GM12878 (cell line): Measurements from ENCODE around the gene NIN. TPM values are rescaled to one million over a fixed set of nuclear protein-coding genes. Genes with fewer than 3 reads are reported as not detected.

Experiments
- ATAC-seq: fragments of 200-7000 bp; cut with Tn5 transposase; 3 replicates; pipeline ENCODE4 v1.9.1; 2020; ENCODE audit warnings: mild to moderate bottlenecking, moderate library complexity
- BruUV-seq: library from RNA; stranded (reverse); fragments of 400-500 nt; replicated peaks from 2 replicates; lab custom pipeline; 2021; lab: Mats Ljungman, UMichigan
- CTCF ChIA-PET: fragments of 300-600 bp; sonication (Branson Sonifier 250); formaldehyde crosslinking; extraction: SDS; loops from one replicate; lab custom pipeline; 2021; ENCODE audit warnings: inconsistent platforms; lab: Yijun Ruan, JAX
- POLR2A ChIA-PET: fragments of 350-600 bp; formaldehyde crosslinking; extraction: SDS; loops from one replicate; lab custom pipeline; 2021; ENCODE audit warnings: inconsistent platforms; lab: Charles Lee
- RAD21 ChIA-PET: fragments of 300-600 bp; sonication (Branson Sonifier 250); formaldehyde crosslinking; loops from one replicate; lab custom pipeline; 2023; ENCODE audit warnings: antibody characterized with exemption; ENCODE audit not compliant: unreplicated experiment; lab: Charles Lee
- SMC1A ChIA-PET: fragments of 300-600 bp; sonication (Branson Sonifier 250); formaldehyde crosslinking; loops from one replicate; lab custom pipeline; 2023; ENCODE audit not compliant: unreplicated experiment, uncharacterized antibody; lab: Charles Lee
- DNase-seq: peaks from one replicate; pipeline ENCODE4 v3.0.0-alpha.2; 2011; ENCODE audit warnings: low read depth, low spot score
- FAIRE-seq: peaks from 3 replicates; lab custom pipeline; 2011; peaks lifted over from hg19 to GRCh38; lab: Jason Lieb, UNC
- H2AFZ ChIP-seq: 2 replicates; pipeline ENCODE4 v1.6.0; 2011; ENCODE audit warnings: low read depth, low read length, control low read depth; ENCODE audit not compliant: control insufficient read depth
- H3K27ac ChIP-seq: 2 replicates; pipeline ENCODE4 v1.5.1; 2011; ENCODE audit warnings: control low read depth; ENCODE audit not compliant: control insufficient read depth, insufficient read depth
- H3K27me3 ChIP-seq, 2 experiments: replicated peaks in 1 of 2; 2 replicates each; pipeline versions ENCODE4 v1.6.0 to v1.6.1; 2011; ENCODE audit warnings: low read length in 1 of 2; ENCODE audit not compliant: control insufficient read depth in 2 of 2, insufficient read depth in 2 of 2
- H3K36me3 ChIP-seq, 2 experiments: 2 replicates each; pipeline ENCODE4 v1.5.1; 2011; ENCODE audit warnings: low read length in 1 of 2; ENCODE audit not compliant: control insufficient read depth in 2 of 2, insufficient read depth in 2 of 2
- H3K4me1 ChIP-seq: 2 replicates; pipeline ENCODE4 v1.6.1; 2011; ENCODE audit warnings: mild to moderate bottlenecking, low read length, moderate library complexity, mixed read lengths; ENCODE audit not compliant: control insufficient read depth, insufficient read depth
- H3K4me2 ChIP-seq: 2 replicates; pipeline ENCODE4 v1.6.0; 2011; ENCODE audit warnings: control low read depth; ENCODE audit not compliant: control insufficient read depth, insufficient read depth
- H3K4me3 ChIP-seq: fragments of 200-600 bp; sonication (generic); 2 replicates; pipeline ENCODE4 v1.5.1; 2016
- H3K79me2 ChIP-seq: 2 replicates; pipeline ENCODE4 v1.6.0; 2011; ENCODE audit warnings: low read length; ENCODE audit not compliant: control insufficient read depth, insufficient read depth
- H3K9ac ChIP-seq: 2 replicates; pipeline ENCODE4 v1.8.0; 2011; ENCODE audit warnings: low read length, control low read depth, mixed read lengths; ENCODE audit not compliant: control insufficient read depth, insufficient read depth
- H3K9me3 ChIP-seq: replicated peaks from 3 replicates; pipeline ENCODE4 v1.5.1; 2011; ENCODE audit warnings: mild to moderate bottlenecking, low read length; ENCODE audit not compliant: control insufficient read depth, insufficient read depth
- H4K20me1 ChIP-seq: 2 replicates; pipeline ENCODE4 v1.6.0; 2011; ENCODE audit not compliant: control insufficient read depth, insufficient read depth
- HDAC6 ChIP-seq: fragments of 200-600 bp; sonication (generic); IDR thresholded peaks from one replicate; pipeline ENCODE4 v1.8.0; 2017; ENCODE audit warnings: antibody characterized with exemption; ENCODE audit not compliant: unreplicated experiment
- POLR2A ChIP-seq: IDR thresholded peaks from 2 replicates; pipeline ENCODE4 v1.6.1; 2011; ENCODE audit warnings: low read depth, mild to moderate bottlenecking, low read length
- SIN3A ChIP-seq: IDR thresholded peaks from 2 replicates; pipeline ENCODE4 v1.6.1; 2012; ENCODE audit warnings: low read depth, low read length, improper control_type of control experiment
- TCF7 ChIP-seq: IDR thresholded peaks from 2 replicates; pipeline ENCODE4 v1.6.1; 2014; ENCODE audit warnings: antibody characterized with exemption, borderline replicate concordance
- YY1 ChIP-seq: IDR thresholded peaks from 2 replicates; pipeline ENCODE4 v1.6.1; 2011; ENCODE audit warnings: low read depth, mild to moderate bottlenecking, low read length
- WGBS: methylation state at CpG from one replicate; pipeline ENCODE4 v1.1.6; 2016; ENCODE audit warnings: low lambda C conversion rate; ENCODE audit not compliant: insufficient replicate concordance, insufficient coverage; ENCODE audit errors: missing lambda C conversion rate; 5-methylcytosine and 5-hydroxymethylcytosine counted together
- in situ Hi-C: fragments of 300-500 bp; cut with MboI; formaldehyde crosslinking; loops from 9 replicates; pipeline ENCODE4 v1.14.3; 2018; ENCODE audit warnings: mixed read lengths
- intact Hi-C: fragments of 100-400 bp; cut with micrococcal nuclease; formaldehyde crosslinking; loops from one replicate; pipeline ENCODE4 v1.14.2; 2022; ENCODE audit not compliant: unreplicated experiment
- polyA plus RNA-seq, 11 experiments: library from polyadenylated mRNA; depleted of rRNA in 4 of 11; unstranded in 6 of 11; stranded (reverse) in 5 of 11; fragments of >200 nt; fragmentation: Nextera tagmentation in 4 of 11; fragmentation: Illumina TruSeq in 1 of 11; extraction: Ambion mirVana in 4 of 11; extraction: Trizol in 1 of 11; gene quantifications; 1 replicate in 1 of 11; 2 replicates in 10 of 11; pipeline versions ENCODE4 v1.2.1 to v1.2.3, GENCODE V29; 2011 to 2016; ENCODE audit warnings: inconsistent platforms in 2 of 11, missing spikeins in 2 of 11, low read depth in 1 of 11
- total RNA-seq, 4 experiments: library from RNA; depleted of rRNA in 3 of 4; stranded (reverse); fragments of >200 nt in 3 of 4; fragmentation: Illumina TruSeq in 1 of 4; extraction: Trizol in 1 of 4; gene quantifications; 2 replicates each; pipeline versions ENCODE4 v1.2.1 to v1.2.3, GENCODE V29; 2013 to 2021
- TF ChIP-seq, protein P1 (sequence below): IDR thresholded peaks from 2 replicates; pipeline ENCODE4 v1.6.1; 2011; ENCODE audit warnings: mild to moderate bottlenecking, low read depth, low read length, moderate library complexity; ENCODE audit not compliant: insufficient replicate concordance

Gene NIN
- total and polyA plus RNA-seq, 10 of the 15 experiments (the other 5 are each of a cell fraction or from before 2014, with no cell fraction given), result 16.2 to 135 (median 70.3) TPM

GRCh38 chr14:50784683-50785456 lies 46.1 kb downstream of the NIN start:
- intact Hi-C loops, result no loop called here
- WGBS, result 44% methylated on average over 15 of the region's 16 CpGs
- peaks cover 49% of the 10 kb centered on the region for H3K79me2 ChIP-seq
- H3K4me1 ChIP-seq, result peaks cover 52% of the 10 kb centered on the region
- peak overlapping the region; percentile 5; the same call in 1 of the 2 replicates for H3K27ac ChIP-seq
- ChIA-PET CTCF (interaction anchor here (1.0 to 20.1 kb wide), 5 partner anchors 9 to 245 kb away, joined by 3 to 237 read pairs (median 3); no protein-coding TSS in a partner anchor), SMC1A (interaction anchor here (1.1 to 17.3 kb wide), 7 partner anchors 8 to 168 kb away, joined by 3 to 360 read pairs (median 11); partner anchors contain the start of gene NIN), POLR2A (interaction anchor here (0.6 to 1.0 kb wide), 4 partner anchors 54 to 165 kb away, joined by 3 to 4 read pairs (median 3); no protein-coding TSS in a partner anchor), RAD21 (interaction anchor here (1.0 to 10.9 kb wide), 6 partner anchors 8 to 128 kb away, joined by 3 to 113 read pairs (median 8); partner anchors contain the start of gene NIN)
- no peaks in the 10 kb centered on the region for H3K27me3 ChIP-seq
- no peak for TF ChIP-seq TCF7
- no peak for TF ChIP-seq YY1
- no peak for TF ChIP-seq SIN3A
- TF ChIP-seq, protein P1, sequence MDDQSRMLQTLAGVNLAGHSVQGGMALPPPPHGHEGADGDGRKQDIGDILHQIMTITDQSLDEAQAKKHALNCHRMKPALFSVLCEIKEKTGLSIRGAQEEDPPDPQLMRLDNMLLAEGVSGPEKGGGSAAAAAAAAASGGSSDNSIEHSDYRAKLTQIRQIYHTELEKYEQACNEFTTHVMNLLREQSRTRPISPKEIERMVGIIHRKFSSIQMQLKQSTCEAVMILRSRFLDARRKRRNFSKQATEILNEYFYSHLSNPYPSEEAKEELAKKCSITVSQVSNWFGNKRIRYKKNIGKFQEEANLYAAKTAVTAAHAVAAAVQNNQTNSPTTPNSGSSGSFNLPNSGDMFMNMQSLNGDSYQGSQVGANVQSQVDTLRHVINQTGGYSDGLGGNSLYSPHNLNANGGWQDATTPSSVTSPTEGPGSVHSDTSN, result no peak
- TF ChIP-seq HDAC6, result no peak
- peak; percentile 30; the same call in 1 of the 2 replicates for TF ChIP-seq POLR2A
- peaks cover 0 to 37% of the 10 kb centered on the region in 2 experiments for H3K36me3 ChIP-seq
- no peaks in the 10 kb centered on the region for H4K20me1 ChIP-seq
- no peak overlapping the region for H2AFZ ChIP-seq
- H3K4me2 ChIP-seq, result peak overlapping the region; percentile 22; the same call in 1 of the 2 replicates
- no peak overlapping the region for H3K9ac ChIP-seq
- ATAC-seq (peak; percentile 40), DNase-seq (no peak), FAIRE-seq (no peak)
- no TSS peak for BruUV-seq
- in situ Hi-C loops, result loop anchor here (5.0 kb wide), 1 partner anchor 72 kb away; no protein-coding TSS in a partner anchor
- H3K9me3 ChIP-seq, result no peaks in the 10 kb centered on the region
- no peak overlapping the region for H3K4me3 ChIP-seq
